ENCODE data around the gene TGFBR3L. TPM values are rescaled to one million over a fixed set of nuclear protein-coding genes. Genes with fewer than 3 reads are reported as not detected.
A peak's percentile ranks its signal among the peaks of the same experiment; 100 is the strongest.

The TGFBR3L gene
- total RNA-seq, 1 donor from 2014 or later = 1.2 TPM

- no peak for TF ChIP-seq CTCF (IDR thresholded peaks at IDR 0.05)
- no peak for ATAC-seq
- H3K4me1 ChIP-seq = peaks cover 18% of the 10 kb centered on the region
- intact Hi-C loops (cut with DNase I) = no loop called here
- DNase-seq = no peak
- no peaks in the 10 kb centered on the region for H3K27me3 ChIP-seq
- H3K27ac ChIP-seq = no peak overlapping the region
- no peaks in the 10 kb centered on the region for H3K36me3 ChIP-seq
- no peaks in the 10 kb centered on the region for H3K9me3 ChIP-seq
- H3K4me3 ChIP-seq = no peak overlapping the region
Observed at GRCh38 chr19:7900401-7900870, 14.2 kb upstream of the TGFBR3L start.

GRCh38 chr19:7900931-7901330, 13.7 kb upstream of the TGFBR3L start:
- peaks cover 22% of the 10 kb centered on the region for H3K4me1 ChIP-seq
- intact Hi-C loops (cut with DNase I) = no loop called here
- TF ChIP-seq CTCF (IDR thresholded peaks at IDR 0.05) = no peak
- H3K36me3 ChIP-seq = no peaks in the 10 kb centered on the region
- ATAC-seq (no peak), DNase-seq (no peak)
- H3K27ac ChIP-seq = no peak overlapping the region
- H3K4me3 ChIP-seq = no peak overlapping the region
- H3K9me3 ChIP-seq = no peaks in the 10 kb centered on the region
- H3K27me3 ChIP-seq = no peaks in the 10 kb centered on the region

GRCh38 chr19:7901337-7901736, 13.3 kb upstream of the TGFBR3L start:
- no peak for DNase-seq
- Histone ChIP-seq H3K9me3 (no peaks in the 10 kb centered on the region), H3K27ac (no peak overlapping the region), H3K4me3 (no peak overlapping the region), H3K36me3 (no peaks in the 10 kb centered on the region), H3K4me1 (peaks cover 22% of the 10 kb centered on the region), H3K27me3 (no peaks in the 10 kb centered on the region)
- no peak for ATAC-seq
- intact Hi-C loops (cut with DNase I) = no loop called here
- no peak for TF ChIP-seq CTCF (IDR thresholded peaks at IDR 0.05)

GRCh38 chr19:7902796-7903243, 11.8 kb upstream of the TGFBR3L start:
- no peaks in the 10 kb centered on the region for H3K36me3 ChIP-seq
- ATAC-seq = peak; percentile 1
- H3K4me3 ChIP-seq = peak overlapping the region; percentile 82
- H3K9me3 ChIP-seq = no peaks in the 10 kb centered on the region
- no peaks in the 10 kb centered on the region for H3K27me3 ChIP-seq
- DNase-seq = no peak
- H3K27ac ChIP-seq = peak overlapping the region; percentile 84
- H3K4me1 ChIP-seq = peaks cover 22% of the 10 kb centered on the region
- no peak for TF ChIP-seq CTCF (IDR thresholded peaks at IDR 0.05)
- intact Hi-C loops (cut with DNase I) = no loop called here

GRCh38 chr19:7903244-7904073, 11.2 kb upstream of the TGFBR3L start, which contains the start of gene MAP2K7:
MAP2K7 (plus strand) TSS chr19:7903877; CDS start chr19:7903945, 68 bp downstream.
- H3K27ac ChIP-seq = peak within 1 kb of the TSS; percentile 84
- ATAC-seq (peak; percentile 91), DNase-seq (peak; percentile 100)
- no peaks in the 10 kb centered on the region for H3K27me3 ChIP-seq
- no peaks in the 10 kb centered on the region for H3K36me3 ChIP-seq
- H3K9me3 ChIP-seq = no peaks in the 10 kb centered on the region
- TF ChIP-seq CTCF (IDR thresholded peaks at IDR 0.05) = peak; percentile 62
- peaks cover 22% of the 10 kb centered on the region for H3K4me1 ChIP-seq
- intact Hi-C loops (cut with DNase I) = no loop called here
- peak within 1 kb of the TSS; percentile 82 for H3K4me3 ChIP-seq
